GM12801 (cell line): ENCODE measurements around the gene PC.

Source experiments
- CTCF ChIP-seq: IDR thresholded peaks from one replicate; pipeline ENCODE4 v1.5.1; 2011; ENCODE audit warnings: control low read depth; ENCODE audit not compliant: insufficient read length; ENCODE audit errors: extremely low read depth

PC gene

GRCh38 chr11:66823700-66824099 is 134.5 kb downstream of the PC start:
- no peak for TF ChIP-seq CTCF

GRCh38 chr11:66820901-66821300 is 137.3 kb downstream of the PC start:
- TF ChIP-seq CTCF, result no peak

- no peak for TF ChIP-seq CTCF
These were observed 137.8 kb downstream of the PC start for GRCh38 chr11:66820381-66820780.

GRCh38 chr11:66818231-66818955 is 139.8 kb downstream of the PC start:
- no peak for TF ChIP-seq CTCF

GRCh38 chr11:66815646-66816045 is 142.5 kb downstream of the PC start:
- no peak for TF ChIP-seq CTCF

- TF ChIP-seq CTCF, result no peak
These were observed 143.5 kb downstream of the PC start for GRCh38 chr11:66814678-66815077.

- TF ChIP-seq CTCF, result no peak
These were observed 147.5 kb downstream of the PC start for GRCh38 chr11:66810576-66811185.
